MM.1S (cell line): ENCODE data around the gene DCPS.

ENCODE experiments used
- CTCF ChIP-seq: fragments of 300-600 bp; sonication (generic); IDR thresholded peaks from 2 replicates; pipeline ENCODE4 v1.5.1; 2016; ENCODE audit warnings: antibody characterized with exemption, low read length, mixed read lengths
- EZH2 ChIP-seq: fragments of 300-600 bp; sonication (generic); optimal IDR thresholded peaks from 2 replicates; pipeline ENCODE3; 2017; ENCODE audit warnings: low read depth, mild to moderate bottlenecking, antibody characterized with exemption, low read length, mixed read lengths
- EZH2phosphoT487 ChIP-seq: fragments of 300-600 bp; sonication (generic); IDR thresholded peaks from 2 replicates; pipeline ENCODE4 v1.6.1; 2018; ENCODE audit warnings: antibody characterized with exemption, low read length

- TF ChIP-seq CTCF (no peak), EZH2 (no peak), EZH2phosphoT487 (no peak)
Measured at GRCh38 chr11:126346586-126346940, 42.7 kb downstream of the DCPS start.
